Hindlimb muscle (tissue), 1 donor: ENCODE results near the gene NELL1. TPM values are rescaled to one million over a fixed set of nuclear protein-coding genes. Genes with fewer than 3 reads are reported as not detected.

ENCODE experiments used
- DNase-seq: peaks from one replicate; pipeline ENCODE4 v3.0.0-alpha.2; 2013
- polyA plus RNA-seq: library from polyadenylated mRNA; unstranded; fragments of 120-200 nt; gene quantifications from one replicate; pipeline ENCODE4 v1.2.1, GENCODE V29; 2013; ENCODE audit not compliant: insufficient read length

The NELL1 gene
- 3.2 TPM for polyA plus RNA-seq

GRCh38 chr11:20668844-20669819 lies at the start of gene NELL1:
Gene NELL1 (plus strand): TSS chr11:20669586.
- DNase-seq, result no peak

- no peak for DNase-seq
Observed at GRCh38 chr11:20620988-20621387, 48.4 kb upstream of the NELL1 start.

- no peak for DNase-seq
Observed at GRCh38 chr11:20621679-20622078, 47.7 kb upstream of the NELL1 start.

GRCh38 chr11:20623252-20623651 lies 46.1 kb upstream of the NELL1 start:
- DNase-seq, result no peak

GRCh38 chr11:20626279-20626678 lies 43.1 kb upstream of the NELL1 start:
- DNase-seq, result no peak

GRCh38 chr11:20627026-20627425 lies 42.4 kb upstream of the NELL1 start:
- DNase-seq, result no peak

- no peak for DNase-seq
Observed at GRCh38 chr11:20627701-20628100, 41.7 kb upstream of the NELL1 start.

GRCh38 chr11:20631519-20632168 lies 37.7 kb upstream of the NELL1 start:
- DNase-seq, result no peak

- no peak for DNase-seq
Observed at GRCh38 chr11:20632169-20632532, 37.2 kb upstream of the NELL1 start.

GRCh38 chr11:20634044-20634443 lies 35.3 kb upstream of the NELL1 start:
- no peak for DNase-seq

- DNase-seq, result no peak
Observed at GRCh38 chr11:20634781-20635180, 34.6 kb upstream of the NELL1 start.

GRCh38 chr11:20638074-20638473 lies 31.3 kb upstream of the NELL1 start:
- no peak for DNase-seq

GRCh38 chr11:20639688-20640087 lies 29.7 kb upstream of the NELL1 start:
- no peak for DNase-seq

GRCh38 chr11:20640401-20640800 lies 29.0 kb upstream of the NELL1 start:
- no peak for DNase-seq

GRCh38 chr11:20644360-20644759 lies 25.0 kb upstream of the NELL1 start:
- no peak for DNase-seq

- peak; percentile 20 for DNase-seq
Observed at GRCh38 chr11:20647976-20648565, 21.3 kb upstream of the NELL1 start.

- no peak for DNase-seq
Observed at GRCh38 chr11:20652150-20652806, 17.1 kb upstream of the NELL1 start.

GRCh38 chr11:20654038-20654437 lies 15.3 kb upstream of the NELL1 start:
- DNase-seq, result no peak

- no peak for DNase-seq
Observed at GRCh38 chr11:20656901-20657300, 12.5 kb upstream of the NELL1 start.

- no peak for DNase-seq
Observed at GRCh38 chr11:20658135-20658534, 11.3 kb upstream of the NELL1 start.

- no peak for DNase-seq
Observed at GRCh38 chr11:20661445-20661844, 7.9 kb upstream of the NELL1 start.

- no peak for DNase-seq
Observed at GRCh38 chr11:20661850-20662249, 7.5 kb upstream of the NELL1 start.
